Measurements from ENCODE around the gene CDRT4.

- TF ChIP-seq, protein P1, sequence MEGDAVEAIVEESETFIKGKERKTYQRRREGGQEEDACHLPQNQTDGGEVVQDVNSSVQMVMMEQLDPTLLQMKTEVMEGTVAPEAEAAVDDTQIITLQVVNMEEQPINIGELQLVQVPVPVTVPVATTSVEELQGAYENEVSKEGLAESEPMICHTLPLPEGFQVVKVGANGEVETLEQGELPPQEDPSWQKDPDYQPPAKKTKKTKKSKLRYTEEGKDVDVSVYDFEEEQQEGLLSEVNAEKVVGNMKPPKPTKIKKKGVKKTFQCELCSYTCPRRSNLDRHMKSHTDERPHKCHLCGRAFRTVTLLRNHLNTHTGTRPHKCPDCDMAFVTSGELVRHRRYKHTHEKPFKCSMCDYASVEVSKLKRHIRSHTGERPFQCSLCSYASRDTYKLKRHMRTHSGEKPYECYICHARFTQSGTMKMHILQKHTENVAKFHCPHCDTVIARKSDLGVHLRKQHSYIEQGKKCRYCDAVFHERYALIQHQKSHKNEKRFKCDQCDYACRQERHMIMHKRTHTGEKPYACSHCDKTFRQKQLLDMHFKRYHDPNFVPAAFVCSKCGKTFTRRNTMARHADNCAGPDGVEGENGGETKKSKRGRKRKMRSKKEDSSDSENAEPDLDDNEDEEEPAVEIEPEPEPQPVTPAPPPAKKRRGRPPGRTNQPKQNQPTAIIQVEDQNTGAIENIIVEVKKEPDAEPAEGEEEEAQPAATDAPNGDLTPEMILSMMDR (IDR thresholded peaks at IDR 0.05): no peak
- TF ChIP-seq CHD2 (IDR thresholded peaks at IDR 0.05; ENCODE audit: low read length, partially characterized antibody) (no peak), USF1 (IDR thresholded peaks at IDR 0.05; ENCODE audit: borderline replicate concordance, low read depth) (no peak), POLR2AphosphoS5 (IDR thresholded peaks at IDR 0.05; ENCODE audit: low read depth, low read length) (no peak), TAF1 (IDR thresholded peaks at IDR 0.05; ENCODE audit: borderline replicate concordance, low read depth, low read length) (no peak), ELF1 (IDR thresholded peaks at IDR 0.05) (no peak), EP300 (IDR thresholded peaks at IDR 0.05; ENCODE audit: borderline replicate concordance in 1 of 2, low read depth in 1 of 2, low read length in 1 of 2) (no peak), RCOR1 (IDR thresholded peaks at IDR 0.05; ENCODE audit: low read length) (no peak), MAX (IDR thresholded peaks at IDR 0.05; ENCODE audit: low read depth) (no peak), IRF3 (IDR thresholded peaks at IDR 0.05; ENCODE audit: low read depth, low read length) (no peak), GABPA (IDR thresholded peaks at IDR 0.05; ENCODE audit: low read depth) (no peak), JUND (IDR thresholded peaks at IDR 0.05) (no peak), RFX5 (IDR thresholded peaks at IDR 0.05; ENCODE audit: low read length) (no peak), MEF2A (IDR thresholded peaks at IDR 0.05; ENCODE audit: borderline replicate concordance, low read depth) (no peak)
Observed at GRCh38 chr17:15438491-15439105, 28.8 kb downstream of the CDRT4 start.

Data from SK-N-SH (cell line).